NT2/D1 (cell line): ENCODE measurements around the gene NTRK2.

ENCODE experiments used
- DNase-seq: peaks from one replicate; pipeline ENCODE4 v3.0.0-alpha.2; 2011; ENCODE audit warnings: low read depth, low spot score
- H3K27me3 ChIP-seq: 2 replicates; pipeline ENCODE4 v1.6.0; 2011; ENCODE audit warnings: mild to moderate bottlenecking; ENCODE audit not compliant: insufficient read length, insufficient read depth
- H3K36me3 ChIP-seq: 2 replicates; pipeline ENCODE4 v1.6.1; 2011; ENCODE audit warnings: mild to moderate bottlenecking, low read length, mixed read lengths; ENCODE audit not compliant: insufficient read depth, insufficient read length
- H3K4me1 ChIP-seq: 2 replicates; pipeline ENCODE4 v1.5.1; 2011; ENCODE audit not compliant: insufficient read depth, insufficient read length
- H3K4me3 ChIP-seq: 2 replicates; pipeline ENCODE4 v1.5.1; 2011; ENCODE audit warnings: low read depth; ENCODE audit not compliant: insufficient read length
- H3K9ac ChIP-seq: 2 replicates; pipeline ENCODE4 v1.6.0; 2011; ENCODE audit warnings: low read depth; ENCODE audit not compliant: insufficient read length
- H3K9me3 ChIP-seq: 2 replicates; pipeline ENCODE4 v1.5.1; 2011; ENCODE audit warnings: mild to moderate bottlenecking, low read length; ENCODE audit not compliant: insufficient read depth
- SUZ12 ChIP-seq: IDR thresholded peaks from 2 replicates; pipeline ENCODE4 v1.6.1; 2011; ENCODE audit not compliant: insufficient read length, insufficient read depth; ENCODE audit errors: extremely low read depth
- YY1 ChIP-seq: IDR thresholded peaks from 2 replicates; pipeline ENCODE4 v1.6.1; 2011; ENCODE audit not compliant: insufficient read length, insufficient read depth
- ZNF274 ChIP-seq: IDR thresholded peaks from 2 replicates; pipeline ENCODE4 v1.6.1; 2011; ENCODE audit warnings: mild to moderate bottlenecking, low read depth, low read length

The NTRK2 gene

DNA sequence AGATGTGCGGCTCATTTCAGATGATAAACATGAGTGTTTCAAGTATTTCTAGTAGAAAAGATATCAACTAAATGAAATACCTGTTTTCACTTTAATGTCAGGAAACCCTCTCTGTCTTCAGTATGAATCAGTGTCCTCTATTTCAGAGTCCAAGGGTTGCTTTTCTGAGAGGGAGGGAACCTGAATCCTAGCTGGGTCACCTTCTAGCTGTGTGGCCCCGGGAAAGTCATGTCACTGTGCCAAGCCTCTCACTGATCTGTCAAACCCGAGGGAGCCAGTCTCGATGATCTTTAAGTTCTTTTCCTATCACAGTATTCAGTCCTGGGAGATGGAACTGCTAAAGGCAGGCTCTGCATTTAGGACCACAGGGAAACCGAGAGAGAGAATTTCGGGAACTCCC is 258.9 kb downstream of the NTRK2 start:
- no peaks in the 10 kb centered on the region for H3K36me3 ChIP-seq
- H3K4me3 ChIP-seq, result no peak overlapping the region
- DNase-seq, result no peak
- H3K9me3 ChIP-seq, result no peaks in the 10 kb centered on the region
- TF ChIP-seq SUZ12 (no peak), ZNF274 (no peak), YY1 (no peak)
- H3K27me3 ChIP-seq, result no peaks in the 10 kb centered on the region
- H3K9ac ChIP-seq, result no peak overlapping the region
- no peaks in the 10 kb centered on the region for H3K4me1 ChIP-seq

- Histone ChIP-seq H3K4me1 (no peaks in the 10 kb centered on the region), H3K27me3 (no peaks in the 10 kb centered on the region), H3K36me3 (no peaks in the 10 kb centered on the region), H3K4me3 (no peak overlapping the region), H3K9me3 (no peaks in the 10 kb centered on the region), H3K9ac (no peak overlapping the region)
- TF ChIP-seq ZNF274 (no peak), YY1 (no peak), SUZ12 (no peak)
- DNase-seq, result no peak
Observed at GRCh38 chr9:84929068-84929467, 259.5 kb downstream of the NTRK2 start.

GRCh38 chr9:84932915-84933527 is 263.5 kb downstream of the NTRK2 start:
- no peak for TF ChIP-seq YY1
- TF ChIP-seq ZNF274, result no peak
- no peak for TF ChIP-seq SUZ12
- Histone ChIP-seq H3K36me3 (no peaks in the 10 kb centered on the region), H3K9ac (no peak overlapping the region), H3K4me3 (no peak overlapping the region), H3K9me3 (no peaks in the 10 kb centered on the region), H3K27me3 (no peaks in the 10 kb centered on the region), H3K4me1 (no peaks in the 10 kb centered on the region)
- DNase-seq, result peak; percentile 25

- Histone ChIP-seq H3K4me3 (no peak overlapping the region), H3K9me3 (no peaks in the 10 kb centered on the region), H3K27me3 (no peaks in the 10 kb centered on the region), H3K4me1 (no peaks in the 10 kb centered on the region), H3K9ac (no peak overlapping the region), H3K36me3 (no peaks in the 10 kb centered on the region)
- no peak for DNase-seq
- TF ChIP-seq YY1 (no peak), SUZ12 (no peak), ZNF274 (no peak)
Observed at GRCh38 chr9:84935528-84936117, 266.1 kb downstream of the NTRK2 start.

DNA sequence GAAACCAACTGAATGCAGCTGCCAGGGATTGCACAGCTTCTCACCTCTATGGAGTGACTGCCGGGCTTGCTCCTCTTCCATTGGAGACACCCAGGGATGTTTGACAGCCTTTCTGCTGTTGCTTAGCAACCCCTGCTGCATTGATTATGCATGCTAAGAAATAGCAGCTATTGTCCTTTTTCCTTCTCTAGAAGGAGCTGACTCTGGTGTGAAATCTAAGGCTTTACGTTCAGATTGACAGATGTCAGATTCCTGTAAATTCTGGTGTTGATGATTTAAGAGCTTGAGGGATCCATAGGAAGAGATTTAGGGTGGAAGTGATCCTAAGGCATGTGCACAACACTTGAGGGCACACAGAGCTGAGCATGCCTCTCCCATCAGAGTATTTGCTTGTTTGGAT is 267.7 kb downstream of the NTRK2 start:
- Histone ChIP-seq H3K4me3 (no peak overlapping the region), H3K27me3 (no peaks in the 10 kb centered on the region), H3K9me3 (no peaks in the 10 kb centered on the region), H3K4me1 (no peaks in the 10 kb centered on the region), H3K36me3 (no peaks in the 10 kb centered on the region), H3K9ac (no peak overlapping the region)
- TF ChIP-seq SUZ12, result no peak
- peak; percentile 71 for DNase-seq

DNA sequence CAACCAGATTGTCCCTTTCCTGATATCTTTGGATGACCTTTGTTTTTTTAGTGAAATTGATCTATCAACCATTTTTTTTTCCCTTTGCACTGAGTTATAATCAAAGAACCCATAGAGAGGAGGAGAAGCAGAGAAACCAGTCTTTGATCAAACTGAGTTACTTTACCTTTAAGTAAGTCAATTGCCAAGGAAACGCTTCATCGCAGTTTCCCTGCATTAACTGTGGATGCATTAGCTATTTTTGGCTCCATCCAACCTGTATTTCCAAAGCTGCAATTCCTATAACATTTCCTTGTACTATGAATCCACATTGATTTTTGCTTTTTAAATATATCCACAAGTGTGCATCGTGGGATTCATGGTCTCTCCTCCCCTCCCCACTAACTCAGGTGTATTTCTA is 268.1 kb downstream of the NTRK2 start:
- TF ChIP-seq YY1, result no peak
- no peak for TF ChIP-seq ZNF274
- TF ChIP-seq SUZ12, result no peak
- H3K4me3 ChIP-seq, result no peak overlapping the region
- H3K27me3 ChIP-seq, result no peaks in the 10 kb centered on the region
- H3K4me1 ChIP-seq, result no peaks in the 10 kb centered on the region
- no peaks in the 10 kb centered on the region for H3K36me3 ChIP-seq
- DNase-seq, result no peak
- H3K9me3 ChIP-seq, result no peaks in the 10 kb centered on the region
- H3K9ac ChIP-seq, result no peak overlapping the region

- H3K27me3 ChIP-seq, result no peaks in the 10 kb centered on the region
- no peaks in the 10 kb centered on the region for H3K36me3 ChIP-seq
- no peak for DNase-seq
- H3K4me1 ChIP-seq, result no peaks in the 10 kb centered on the region
- no peak overlapping the region for H3K4me3 ChIP-seq
- no peak for TF ChIP-seq ZNF274
- no peak for TF ChIP-seq YY1
- TF ChIP-seq SUZ12, result no peak
- no peak overlapping the region for H3K9ac ChIP-seq
- no peaks in the 10 kb centered on the region for H3K9me3 ChIP-seq
Observed at GRCh38 chr9:84939774-84940173, 270.2 kb downstream of the NTRK2 start.
